Measurements from ENCODE around the gene PDILT. TPM values are rescaled to one million over a fixed set of nuclear protein-coding genes. Genes with fewer than 3 reads are reported as not detected.
"Not testable (repeated sequence)": the region's sequence is repeated elsewhere in the genome, so short reads cannot be mapped to it uniquely, and the experiment has no call there.

PDILT gene
- total RNA-seq, 1 experiment from 2014 or later, result not detected

GRCh38 chr16:20322696-20323095 is 81.8 kb downstream of the PDILT start:
- H3K27me3 Mint-ChIP-seq (ENCODE audit: insufficient read depth, unreplicated experiment), result peaks cover 4% of the 10 kb centered on the region
- no TSS peak for BruUV-seq (replicated peaks)
- CTCF ChIA-PET, result no interaction called here

GRCh38 chr16:20321671-20322070 is 82.9 kb downstream of the PDILT start:
- no peaks in the 10 kb centered on the region for H3K36me3 Mint-ChIP-seq (ENCODE audit: insufficient read depth, unreplicated experiment)
- ChIA-PET CTCF (no interaction called here), POLR2A (no interaction called here)
- H3K27me3 ChIP-seq (replicated peaks; ENCODE audit: control insufficient read depth, insufficient read depth, low read length), result no peaks in the 10 kb centered on the region
- intact Hi-C loops (cut with micrococcal nuclease; ENCODE audit: unreplicated experiment), result no loop called here
- H3K27me3 Mint-ChIP-seq (ENCODE audit: insufficient read depth, unreplicated experiment), result peaks cover 6% of the 10 kb centered on the region
- H3K27ac Mint-ChIP-seq (ENCODE audit: unreplicated experiment), result no peak overlapping the region
- BruUV-seq (replicated peaks), result no TSS peak
- TF ChIP-seq CTCF (IDR thresholded peaks at IDR 0.05; ENCODE audit: insufficient read depth in 1 of 2, low read depth in 1 of 2, low read length in 1 of 2, severe bottlenecking in 1 of 2, unreplicated experiment in 1 of 2), result no peak
- H3K4me1 ChIP-seq, result no peaks in the 10 kb centered on the region
- no peaks in the 10 kb centered on the region for H3K9me3 ChIP-seq
- no peak overlapping the region for H3K4me3 ChIP-seq (ENCODE audit: low read depth, low read length)
- H3K36me3 ChIP-seq (ENCODE audit: control insufficient read depth, insufficient read depth, low read length), result no peaks in the 10 kb centered on the region
- DNase-seq, result no peak
- H3K9me3 Mint-ChIP-seq (ENCODE audit: unreplicated experiment), result no peaks in the 10 kb centered on the region
- H3K4me1 Mint-ChIP-seq (ENCODE audit: low read depth, unreplicated experiment), result no peaks in the 10 kb centered on the region
- H3K4me3 Mint-ChIP-seq (ENCODE audit: unreplicated experiment), result no peak overlapping the region

More at GRCh38 chr16:20322696-20323095, 81.8 kb downstream of the PDILT start:
- Histone ChIP-seq H3K36me3 (ENCODE audit: control insufficient read depth, insufficient read depth, low read length) (no peaks in the 10 kb centered on the region), H3K4me1 (no peaks in the 10 kb centered on the region; the same call in 1 of the 2 replicates), H3K9me3 (no peaks in the 10 kb centered on the region), H3K27me3 (replicated peaks; ENCODE audit: control insufficient read depth, insufficient read depth, low read length) (no peaks in the 10 kb centered on the region), H3K4me3 (ENCODE audit: low read depth, low read length) (no peak overlapping the region)
- TF ChIP-seq CTCF (IDR thresholded peaks at IDR 0.05; ENCODE audit: insufficient read depth in 1 of 2, low read depth in 1 of 2, low read length in 1 of 2, severe bottlenecking in 1 of 2, unreplicated experiment in 1 of 2), result no peak
- POLR2A ChIA-PET, result no interaction called here
- no peak overlapping the region for H3K27ac Mint-ChIP-seq (ENCODE audit: unreplicated experiment)
- no peaks in the 10 kb centered on the region for H3K9me3 Mint-ChIP-seq (ENCODE audit: unreplicated experiment)
- DNase-seq, result no peak
- intact Hi-C loops (cut with micrococcal nuclease; ENCODE audit: unreplicated experiment), result no loop called here
- no peaks in the 10 kb centered on the region for H3K4me1 Mint-ChIP-seq (ENCODE audit: low read depth, unreplicated experiment)
- H3K4me3 Mint-ChIP-seq (ENCODE audit: unreplicated experiment), result no peak overlapping the region
- H3K36me3 Mint-ChIP-seq (ENCODE audit: insufficient read depth, unreplicated experiment), result no peaks in the 10 kb centered on the region

GRCh38 chr16:20321051-20321450 is 83.5 kb downstream of the PDILT start:
- DNase-seq; H3K4me1 ChIP-seq; H3K36me3 ChIP-seq (ENCODE audit: control insufficient read depth, insufficient read depth, low read length); H3K27me3 ChIP-seq (replicated peaks; ENCODE audit: control insufficient read depth, insufficient read depth, low read length); H3K9me3 Mint-ChIP-seq (ENCODE audit: unreplicated experiment); BruUV-seq (replicated peaks); H3K36me3 Mint-ChIP-seq (ENCODE audit: insufficient read depth, unreplicated experiment); H3K27ac Mint-ChIP-seq (ENCODE audit: unreplicated experiment); H3K4me3 ChIP-seq (ENCODE audit: low read depth, low read length); POLR2A ChIA-PET; H3K4me1 Mint-ChIP-seq (ENCODE audit: low read depth, unreplicated experiment); H3K4me3 Mint-ChIP-seq (ENCODE audit: unreplicated experiment); intact Hi-C loops (cut with micrococcal nuclease; ENCODE audit: unreplicated experiment); H3K27me3 Mint-ChIP-seq (ENCODE audit: insufficient read depth, unreplicated experiment); H3K9me3 ChIP-seq: not testable (repeated sequence)
- CTCF ChIA-PET, result interaction anchor here (0.7 kb wide), 1 partner anchor 418 kb away, joined by 6 read pairs; no protein-coding TSS in a partner anchor

GRCh38 chr16:20320592-20320991 is 83.9 kb downstream of the PDILT start:
- no peaks in the 10 kb centered on the region for H3K36me3 Mint-ChIP-seq (ENCODE audit: insufficient read depth, unreplicated experiment)
- H3K27me3 ChIP-seq (replicated peaks; ENCODE audit: control insufficient read depth, insufficient read depth, low read length), result no peaks in the 10 kb centered on the region
- no peaks in the 10 kb centered on the region for H3K4me1 ChIP-seq
- ChIA-PET POLR2A (no interaction called here), CTCF (interaction anchor here (0.7 kb wide), 1 partner anchor 417 kb away, joined by 6 read pairs; no protein-coding TSS in a partner anchor)
- intact Hi-C loops (cut with micrococcal nuclease; ENCODE audit: unreplicated experiment), result no loop called here
- no peak overlapping the region for H3K4me3 Mint-ChIP-seq (ENCODE audit: unreplicated experiment)
- no TSS peak for BruUV-seq (replicated peaks)
- no peaks in the 10 kb centered on the region for H3K4me1 Mint-ChIP-seq (ENCODE audit: low read depth, unreplicated experiment)
- no peak overlapping the region for H3K27ac Mint-ChIP-seq (ENCODE audit: unreplicated experiment)
- no peaks in the 10 kb centered on the region for H3K9me3 Mint-ChIP-seq (ENCODE audit: unreplicated experiment)
- H3K27me3 Mint-ChIP-seq (ENCODE audit: insufficient read depth, unreplicated experiment), result peaks cover 6% of the 10 kb centered on the region
- no peaks in the 10 kb centered on the region for H3K36me3 ChIP-seq (ENCODE audit: control insufficient read depth, insufficient read depth, low read length)
- H3K4me3 ChIP-seq (ENCODE audit: low read depth, low read length), result no peak overlapping the region
- no peaks in the 10 kb centered on the region for H3K9me3 ChIP-seq
- no peak for DNase-seq
- no peak for TF ChIP-seq CTCF (IDR thresholded peaks at IDR 0.05; ENCODE audit: insufficient read depth in 1 of 2, low read depth in 1 of 2, low read length in 1 of 2, severe bottlenecking in 1 of 2, unreplicated experiment in 1 of 2)
